ENCODE data around the gene KCND1.
"Not testable (repeated sequence)": the region's sequence is repeated elsewhere in the genome, so short reads cannot be mapped to it uniquely, and the experiment has no call there.

The KCND1 gene
- total RNA-seq = 2.8 to 3.4 reads per million in 2 donors

- peak in 1 of 5 experiments; percentile 4 for DNase-seq
Observed at GRCh38 chrX:48971249-48972219, at the start of gene KCND1. KCND1 (minus strand) TSS chrX:48971844; CDS start chrX:48970271, 1,573 bp downstream.

- no peak for DNase-seq
Observed at GRCh38 chrX:49019599-49020249, 48.1 kb upstream of the KCND1 start.

- DNase-seq = peak in 1 of 5 experiments; percentile 32
Observed at GRCh38 chrX:49019050-49019449, 47.4 kb upstream of the KCND1 start.

- DNase-seq = no peak
Observed at GRCh38 chrX:49003696-49004095, 32.1 kb upstream of the KCND1 start.

- DNase-seq = peak; percentile 46 to 95 (median 73)
Observed at GRCh38 chrX:49002091-49002935, 30.7 kb upstream of the KCND1 start, which contains the start of gene GRIPAP1. GRIPAP1 (minus strand) TSS chrX:49002264; CDS start chrX:49002229, 35 bp downstream.

GRCh38 chrX:49001521-49002090 is 30.0 kb upstream of the KCND1 start:
- peak; percentile 24 to 81 (median 58) for DNase-seq

GRCh38 chrX:49000636-49001035 is 29.0 kb upstream of the KCND1 start:
- DNase-seq = no peak

- DNase-seq = no peak
Observed at GRCh38 chrX:48999030-48999429, 27.4 kb upstream of the KCND1 start.

GRCh38 chrX:48998391-48998790 is 26.7 kb upstream of the KCND1 start:
- DNase-seq = no peak

- DNase-seq = no peak
Observed at GRCh38 chrX:48997865-48998264, 26.2 kb upstream of the KCND1 start.

- no peak for DNase-seq
Observed at GRCh38 chrX:48997455-48997854, 25.8 kb upstream of the KCND1 start.

GRCh38 chrX:48996969-48997368 is 25.3 kb upstream of the KCND1 start:
- no peak for DNase-seq

- no peak for DNase-seq
Observed at GRCh38 chrX:48992341-48992740, 20.7 kb upstream of the KCND1 start.

GRCh38 chrX:48989483-48989882 is 17.8 kb upstream of the KCND1 start:
- DNase-seq = no peak

GRCh38 chrX:48983896-48984295 is 12.3 kb upstream of the KCND1 start:
- DNase-seq = no peak

GRCh38 chrX:48983081-48983480 is 11.4 kb upstream of the KCND1 start:
- DNase-seq = no peak

- no peak for DNase-seq
Observed at GRCh38 chrX:48981178-48981577, 9.5 kb upstream of the KCND1 start.

- not testable (repeated sequence) for DNase-seq
Observed at GRCh38 chrX:48980341-48980740, 8.7 kb upstream of the KCND1 start.

- DNase-seq = no peak
Observed at GRCh38 chrX:48978226-48978625, 6.6 kb upstream of the KCND1 start.

GRCh38 chrX:48976086-48976485 is 4.4 kb upstream of the KCND1 start:
- DNase-seq = no peak

- DNase-seq = no peak
Observed at GRCh38 chrX:48975541-48975940, 3.9 kb upstream of the KCND1 start.

GRCh38 chrX:48975041-48975440 is 3.4 kb upstream of the KCND1 start:
- no peak for DNase-seq

Measured in T-helper 2 cell (primary cell).